GM21576 (cell line): ENCODE results near the gene POLR1A.

Source experiments
- ATAC-seq: cut with Tn5 transposase; IDR thresholded peaks from one replicate; pipeline ENCODE4 v1.9.1; 2021; ENCODE audit warnings: mild to moderate bottlenecking, moderate library complexity; ENCODE audit not compliant: unreplicated experiment

The POLR1A gene

GRCh38 chr2:86038291-86039081 lies 67.2 kb downstream of the POLR1A start:
- no peak for ATAC-seq

GRCh38 chr2:86037795-86038192 lies 67.9 kb downstream of the POLR1A start:
- no peak for ATAC-seq

GRCh38 chr2:86037141-86037794 lies 68.4 kb downstream of the POLR1A start:
- ATAC-seq = no peak

- no peak for ATAC-seq
These were observed 69.0 kb downstream of the POLR1A start for GRCh38 chr2:86036669-86037138.

- ATAC-seq = peak; percentile 75
These were observed 69.6 kb downstream of the POLR1A start for GRCh38 chr2:86035883-86036668.

GRCh38 chr2:86035376-86035882 lies 70.3 kb downstream of the POLR1A start:
- ATAC-seq = no peak

GRCh38 chr2:86033751-86034692 lies 71.7 kb downstream of the POLR1A start:
- no peak for ATAC-seq

GRCh38 chr2:86032861-86033595 lies 72.7 kb downstream of the POLR1A start:
- no peak for ATAC-seq

- no peak for ATAC-seq
These were observed 74.1 kb downstream of the POLR1A start for GRCh38 chr2:86031606-86032005.

GRCh38 chr2:86031151-86031550 lies 74.5 kb downstream of the POLR1A start:
- no peak for ATAC-seq

GRCh38 chr2:86029873-86030272 lies 75.8 kb downstream of the POLR1A start:
- no peak for ATAC-seq

GRCh38 chr2:86028766-86029381 lies 76.8 kb downstream of the POLR1A start:
- ATAC-seq = no peak

- ATAC-seq = no peak
These were observed 77.5 kb downstream of the POLR1A start for GRCh38 chr2:86027922-86028765.

- ATAC-seq = no peak
These were observed 78.3 kb downstream of the POLR1A start for GRCh38 chr2:86027196-86027921.

GRCh38 chr2:86026744-86027065 lies 79.0 kb downstream of the POLR1A start:
- no peak for ATAC-seq

GRCh38 chr2:86025976-86026743 lies 79.5 kb downstream of the POLR1A start:
- no peak for ATAC-seq

GRCh38 chr2:86025229-86025820 lies 80.4 kb downstream of the POLR1A start:
- no peak for ATAC-seq
